NB4 (cell line): ENCODE measurements around the gene SLC39A1.
A peak's percentile ranks its signal among the peaks of the same experiment; 100 is the strongest.

Experiments
- DNase-seq: peaks from one replicate; pipeline ENCODE4 v3.0.0; 2010; ENCODE audit warnings: low read depth
- H3K4me3 ChIP-seq: one replicate; pipeline ENCODE4 v1.5.1; 2011; ENCODE audit warnings: mild to moderate bottlenecking, low read depth, low read length, moderate library complexity
- CTCF ChIP-seq: IDR thresholded peaks from one replicate; pipeline ENCODE4 v1.5.1; 2012; ENCODE audit warnings: low read depth, low read length
- MAX ChIP-seq: IDR thresholded peaks from 2 replicates; pipeline ENCODE4 v1.6.1; 2011; ENCODE audit warnings: low read depth, low read length
- MYC ChIP-seq: IDR thresholded peaks from 2 replicates; pipeline ENCODE4 v1.6.1; 2011; ENCODE audit warnings: low read depth, low read length
- POLR2A ChIP-seq: IDR thresholded peaks from 2 replicates; pipeline ENCODE4 v1.6.1; 2011; ENCODE audit warnings: mild to moderate bottlenecking; ENCODE audit not compliant: insufficient read length; ENCODE audit errors: extremely low read depth

The SLC39A1 gene

GRCh38 chr1:153995202-153995601, 31.9 kb upstream of the SLC39A1 start:
- TF ChIP-seq POLR2A, result no peak
- H3K4me3 ChIP-seq, result no peak overlapping the region
- no peak for DNase-seq

- H3K4me3 ChIP-seq, result peak overlapping the region; percentile 97
- DNase-seq, result no peak
- TF ChIP-seq MYC (no peak), CTCF (no peak), POLR2A (no peak), MAX (no peak)
Observed at GRCh38 chr1:153991806-153992205, 28.5 kb upstream of the SLC39A1 start.

GRCh38 chr1:153991151-153991630, 27.9 kb upstream of the SLC39A1 start:
- no peak for TF ChIP-seq POLR2A
- TF ChIP-seq MAX, result no peak
- TF ChIP-seq CTCF, result no peak
- TF ChIP-seq MYC, result no peak
- H3K4me3 ChIP-seq, result peak overlapping the region; percentile 97
- DNase-seq, result no peak

- peak; percentile 97 for DNase-seq
- peak within 1 kb of the TSS; percentile 97 for H3K4me3 ChIP-seq
- peak; percentile 53; the same call in 1 of the 2 replicates for TF ChIP-seq MAX
- TF ChIP-seq MYC, result peak; percentile 92
- no peak for TF ChIP-seq CTCF
- TF ChIP-seq POLR2A, result peak; percentile 100
Observed at GRCh38 chr1:153990468-153991150, 27.3 kb upstream of the SLC39A1 start, which contains the start of gene RPS27. TSS of gene RPS27 (plus strand) at chr1:153990762. CDS start at chr1:153990797, 35 bp downstream.

GRCh38 chr1:153987621-153988020, 24.3 kb upstream of the SLC39A1 start:
- TF ChIP-seq MYC (no peak), CTCF (no peak), MAX (no peak), POLR2A (no peak)

GRCh38 chr1:153985941-153986761, 22.8 kb upstream of the SLC39A1 start, which contains the start of gene RAB13:
TSS of gene RAB13 (minus strand) at chr1:153986339. CDS start at chr1:153986236, 103 bp downstream.
- peak; percentile 68 for DNase-seq
- TF ChIP-seq MAX, result no peak
- no peak for TF ChIP-seq POLR2A
- no peak for TF ChIP-seq CTCF
- no peak for TF ChIP-seq MYC
- H3K4me3 ChIP-seq, result peak within 1 kb of the TSS; percentile 69

More at GRCh38 chr1:153987621-153988020, 24.3 kb upstream of the SLC39A1 start:
- H3K4me3 ChIP-seq, result no peak overlapping the region
- DNase-seq, result no peak
